NCI-H526 treated with DMSO at 0.1 percent for 48 hours (cell line): ENCODE data around the gene TMX1.
A peak's percentile ranks its signal among the peaks of the same experiment; 100 is the strongest.

ENCODE experiments used
- DNase-seq: peaks from one replicate; lab custom pipeline; 2025; lab: John Stamatoyannopoulos, UW

Gene TMX1

DNA sequence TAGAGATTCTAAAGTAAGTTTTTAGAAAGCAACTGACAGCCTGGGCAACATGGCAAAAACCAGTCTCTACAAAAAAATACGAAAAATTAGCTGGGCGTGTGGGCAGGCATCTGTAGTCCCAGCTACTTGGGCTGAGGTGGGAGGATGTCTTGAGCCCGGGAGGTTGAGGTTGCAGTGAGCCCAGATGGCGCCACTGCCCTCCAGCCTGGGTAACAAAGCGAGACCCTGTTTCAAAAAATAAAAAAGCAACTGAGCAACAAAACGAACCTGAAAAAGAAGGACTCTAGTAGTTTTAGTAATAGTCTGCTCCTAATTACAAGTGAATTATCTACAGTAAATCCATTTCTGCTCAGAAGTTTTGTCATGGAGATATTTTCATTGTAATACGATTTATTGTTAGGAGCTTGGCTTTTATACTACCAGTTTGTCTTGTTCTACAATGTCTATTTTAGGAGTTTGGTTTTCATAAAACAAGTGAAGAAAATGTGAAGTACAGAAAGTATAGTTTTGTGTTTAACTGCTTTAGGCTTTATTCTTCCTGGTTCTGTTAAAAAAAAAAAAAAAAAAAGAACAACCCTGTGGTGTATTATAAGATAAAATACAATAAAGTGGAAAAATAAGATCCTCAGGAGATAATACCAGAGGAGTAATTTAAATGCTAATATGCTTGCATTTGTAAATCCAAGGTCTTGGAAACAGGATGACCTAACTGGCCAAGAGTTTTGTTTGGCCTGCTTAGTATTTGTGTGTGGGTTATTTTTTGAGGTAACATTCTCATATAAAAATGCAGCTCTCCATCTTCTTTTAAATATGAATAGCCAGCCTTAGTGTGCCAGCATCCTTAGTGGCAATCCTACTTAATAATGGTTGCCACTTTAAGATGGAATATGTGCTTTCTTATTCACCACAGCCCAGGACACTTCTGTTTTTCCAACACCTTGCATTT, 2.8 kb downstream of the TMX1 start:
- DNase-seq: no peak

DNA sequence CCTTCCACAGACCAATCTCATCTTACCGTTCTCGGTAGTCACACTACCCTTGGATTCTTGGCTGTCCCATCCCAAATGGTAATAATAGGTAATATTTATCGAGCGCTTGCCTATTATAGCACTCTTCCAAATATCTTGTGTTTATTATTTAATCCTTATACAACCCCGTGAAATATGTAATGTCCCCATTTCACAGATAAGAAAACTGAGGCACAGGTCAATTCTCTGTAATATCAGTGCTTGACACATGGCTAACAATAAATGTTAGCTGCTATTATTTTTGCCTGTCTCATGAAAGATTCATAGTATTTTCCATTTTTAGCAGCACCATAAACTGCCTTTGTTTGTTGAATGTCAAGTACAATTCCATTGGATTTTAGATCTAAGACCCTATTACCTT, 4.5 kb downstream of the TMX1 start:
- DNase-seq: no peak

DNA sequence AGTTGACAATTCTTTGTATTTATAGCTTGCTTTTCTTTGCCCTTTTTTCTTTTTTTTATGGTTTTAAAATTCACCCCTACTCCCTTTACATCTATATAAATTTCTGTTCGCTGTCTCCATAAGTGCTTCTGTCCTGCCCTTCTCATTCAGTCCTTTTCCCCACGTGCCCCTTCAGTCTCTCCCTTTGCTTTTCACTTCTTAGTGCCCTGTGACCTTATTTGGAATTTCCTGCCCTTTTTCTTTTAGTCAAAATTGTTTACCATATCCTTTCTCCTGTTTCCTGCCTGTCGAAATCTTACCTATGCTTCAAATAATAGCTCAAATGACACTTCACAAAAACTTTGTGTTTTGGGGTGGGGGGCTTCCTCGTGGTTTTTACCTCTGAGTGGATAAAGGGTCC, 6.0 kb downstream of the TMX1 start:
- no peak for DNase-seq

DNA sequence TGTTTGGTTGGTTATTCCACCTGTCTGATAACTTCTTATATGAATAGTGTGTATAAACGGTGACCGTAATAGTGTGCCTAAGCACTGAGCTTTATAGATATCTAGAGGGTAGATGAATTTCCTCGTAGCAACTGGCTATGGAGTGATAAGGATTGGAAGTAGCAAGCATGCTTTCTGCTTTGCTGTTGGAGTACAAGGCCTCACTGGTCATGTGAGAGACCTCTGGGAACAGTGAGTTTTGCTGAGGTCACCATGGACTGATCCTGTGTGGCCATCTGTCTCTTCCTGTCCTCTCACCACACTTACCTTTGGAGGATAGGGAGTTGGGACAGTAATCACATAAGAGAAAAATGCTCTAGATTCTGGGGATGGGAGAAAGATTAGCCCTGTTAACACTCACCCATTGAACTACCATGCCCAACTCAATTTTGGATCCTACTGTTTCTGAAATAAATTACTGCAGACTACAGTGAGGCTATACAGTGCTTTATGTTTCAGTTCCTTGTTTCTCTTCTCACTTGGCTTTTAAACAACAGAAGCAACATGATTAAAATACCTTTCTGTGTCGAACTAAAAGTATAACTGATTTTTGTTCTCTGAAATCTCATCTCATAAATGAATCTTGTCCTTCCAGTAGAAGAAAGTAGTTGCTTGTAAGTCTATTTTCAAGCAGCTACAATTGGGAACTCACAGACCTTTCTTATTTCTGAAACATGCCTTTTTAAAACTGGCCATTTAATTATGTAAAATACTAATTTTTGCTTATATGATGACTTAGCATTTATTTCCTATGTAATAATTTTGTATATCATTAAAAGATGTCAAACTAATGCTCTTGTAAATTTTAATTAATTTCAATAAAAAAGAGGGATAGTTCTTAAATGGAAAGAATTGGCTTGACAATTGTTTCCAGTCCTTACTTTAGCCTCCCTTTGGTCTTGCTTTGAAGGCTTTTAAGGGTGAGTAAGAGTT, 8.3 kb downstream of the TMX1 start:
- DNase-seq: no peak

DNA sequence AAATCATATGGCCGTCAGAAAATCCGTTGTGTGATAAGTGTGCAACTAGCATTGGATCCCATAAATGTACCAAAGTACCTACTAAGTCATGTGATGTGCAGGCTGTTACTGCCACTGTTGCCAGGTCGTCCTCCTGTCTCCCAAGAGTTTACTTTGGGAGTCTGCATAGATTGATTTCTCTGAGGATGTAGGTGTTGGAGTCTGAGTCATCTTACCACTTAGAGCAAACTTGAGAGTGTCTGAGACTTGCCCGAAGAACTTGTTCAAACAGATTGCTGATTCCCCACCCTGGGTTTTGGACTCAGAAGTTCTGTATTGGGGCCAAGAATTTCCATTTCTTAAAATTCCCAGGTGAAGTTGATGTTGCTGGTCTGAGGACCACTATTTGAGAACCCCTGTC, 11.4 kb downstream of the TMX1 start:
- DNase-seq: no peak

DNA sequence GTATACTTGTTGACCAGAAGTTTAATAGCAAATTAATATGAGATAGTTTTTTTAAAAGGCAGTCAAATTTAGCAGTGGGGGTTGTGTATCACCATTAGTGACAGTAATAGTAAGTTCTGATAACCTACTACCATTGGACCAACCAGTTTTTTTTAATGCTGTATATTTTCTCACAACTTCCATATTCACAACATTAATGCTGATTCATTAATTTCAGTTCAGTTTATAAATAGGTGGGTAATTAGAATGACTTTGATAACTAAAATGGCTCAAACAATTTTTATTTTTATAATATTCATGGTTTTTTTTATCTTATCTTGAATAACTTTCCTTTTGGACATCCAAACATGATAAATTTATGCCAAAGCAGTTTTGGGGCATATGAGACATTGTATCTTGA, 13.8 kb downstream of the TMX1 start:
- no peak for DNase-seq

DNA sequence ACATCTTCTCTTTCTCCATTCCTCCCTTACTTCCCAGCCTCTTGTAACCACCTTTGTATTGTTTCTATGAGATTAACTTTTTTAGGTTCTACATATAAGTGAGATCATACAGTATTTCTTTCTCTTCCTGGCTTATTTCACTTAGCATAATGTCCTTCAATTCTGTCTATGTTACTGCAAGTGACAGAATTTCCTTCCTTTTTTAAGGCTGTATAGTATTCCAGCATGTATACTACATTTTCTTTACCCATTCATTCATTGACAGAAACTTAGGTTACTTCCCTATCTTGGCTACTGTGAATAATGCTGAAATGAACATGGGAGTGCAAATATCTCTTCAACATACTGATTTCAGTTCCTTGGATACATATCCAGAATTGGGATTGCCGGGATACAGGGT, 18.2 kb downstream of the TMX1 start:
- DNase-seq: no peak

DNA sequence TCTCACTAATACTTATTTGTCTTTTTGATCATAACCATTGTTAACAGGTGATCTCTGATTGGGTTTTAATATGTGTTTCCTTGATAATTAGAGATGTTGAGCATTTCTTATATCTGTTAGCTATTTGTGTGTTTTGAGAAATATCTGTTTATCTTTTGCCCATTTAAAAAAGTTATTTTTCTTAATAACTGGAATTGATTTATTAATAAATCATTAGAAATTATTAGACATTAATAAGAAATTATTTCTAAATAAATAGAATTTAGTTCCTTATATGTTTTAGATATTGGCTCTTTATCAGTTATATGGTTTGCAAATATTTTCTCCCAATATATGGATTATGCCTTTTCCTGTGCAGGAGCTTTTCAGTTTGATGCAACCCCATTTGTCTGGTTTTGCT, 18.7 kb downstream of the TMX1 start:
- DNase-seq: no peak

DNA sequence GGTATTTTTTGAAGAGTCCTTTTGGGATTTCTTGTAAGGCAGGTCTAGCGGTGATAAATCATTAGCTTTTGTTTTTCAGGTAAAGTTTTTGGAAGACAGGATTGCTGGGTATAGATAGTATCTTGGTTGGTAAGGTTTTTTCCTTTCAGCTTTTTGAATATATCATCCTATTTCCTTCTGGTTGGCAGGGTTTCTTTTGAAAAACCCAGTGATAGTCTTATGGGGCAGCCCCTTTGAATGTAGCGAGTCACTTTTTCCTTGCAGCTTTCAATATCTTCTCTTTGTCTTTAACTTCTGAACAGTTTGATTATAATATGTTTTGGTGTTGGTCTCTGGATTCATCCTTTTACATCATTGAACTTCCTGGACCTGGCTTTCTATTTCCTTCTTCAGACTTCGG, 20.2 kb downstream of the TMX1 start:
- no peak for DNase-seq

DNA sequence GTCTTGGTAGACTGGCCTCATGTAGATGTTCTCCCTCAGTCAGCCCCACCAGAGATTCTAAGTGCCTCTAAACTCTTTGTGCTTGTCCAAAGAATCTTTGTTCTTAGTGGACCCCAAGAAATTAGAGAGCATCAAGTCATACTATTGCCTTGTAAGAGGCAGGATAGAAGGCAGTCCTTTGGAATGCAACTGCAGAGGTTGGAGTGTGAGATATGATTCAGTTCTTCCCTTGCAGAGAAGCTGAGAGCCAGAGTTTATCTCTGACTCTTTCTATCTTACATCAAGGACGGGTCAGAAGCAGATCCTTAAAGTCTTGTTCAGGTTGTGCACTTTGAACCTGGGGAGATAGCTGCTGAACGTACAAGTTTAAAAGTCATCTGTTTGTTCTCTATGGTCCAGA, 21.1 kb downstream of the TMX1 start:
- no peak for DNase-seq

DNA sequence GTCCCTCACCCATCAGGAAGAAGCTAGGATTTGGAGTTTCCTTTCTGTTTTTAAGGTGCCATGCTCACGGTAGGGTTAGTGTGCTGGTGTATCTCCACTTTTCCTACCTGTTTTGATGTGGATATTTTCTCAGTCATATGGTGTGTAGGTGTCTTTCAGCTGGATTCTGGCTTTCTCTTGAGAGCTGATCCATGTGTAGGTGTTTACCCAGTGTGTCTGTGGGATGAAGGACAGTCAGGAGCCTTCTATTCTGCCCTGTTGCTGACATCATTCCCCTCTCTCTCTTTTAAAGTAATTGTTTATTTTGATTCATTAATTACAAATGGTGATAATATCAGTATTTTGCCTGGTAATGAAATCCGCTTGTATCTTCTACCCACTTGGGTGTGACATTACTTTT, 22.8 kb downstream of the TMX1 start:
- no peak for DNase-seq

DNA sequence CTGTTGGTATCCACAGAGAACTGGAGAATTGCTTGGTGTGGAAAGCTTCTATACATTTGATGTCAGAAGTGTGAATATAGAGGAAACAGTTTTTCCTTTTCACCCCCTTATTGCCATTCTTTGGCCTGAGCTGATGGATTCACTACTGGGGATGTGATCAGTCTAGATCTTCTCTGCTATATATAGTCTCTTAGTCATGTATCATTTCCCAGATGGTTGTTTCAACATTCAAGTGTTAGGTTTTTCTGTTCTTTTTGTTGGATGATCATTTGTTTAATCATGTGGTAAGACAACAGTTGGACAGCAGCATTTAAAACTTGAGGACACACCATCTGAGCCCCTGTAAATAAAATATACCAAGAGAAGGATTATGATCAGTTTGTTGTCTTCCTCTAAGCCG, 29.6 kb downstream of the TMX1 start:
- no peak for DNase-seq

DNA sequence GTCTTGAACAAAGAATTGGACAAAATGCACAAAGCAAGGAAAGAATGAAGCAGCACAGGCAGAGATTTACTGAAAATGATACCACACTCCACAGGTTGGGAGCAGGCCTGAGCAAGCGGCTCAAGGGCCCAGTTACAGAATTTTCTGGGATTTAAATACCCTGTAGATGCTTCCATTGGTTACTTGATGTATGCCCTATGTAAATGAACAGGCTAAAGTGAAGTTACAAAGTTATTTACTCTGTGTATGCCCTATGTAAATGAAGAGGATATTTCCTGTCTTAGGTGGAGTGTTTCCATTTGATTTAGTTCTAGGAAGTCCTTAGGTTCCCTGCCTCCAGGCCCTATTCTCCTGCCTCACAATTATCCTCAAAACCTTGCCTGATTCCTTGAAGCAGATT, 36.6 kb downstream of the TMX1 start:
- DNase-seq: no peak

DNA sequence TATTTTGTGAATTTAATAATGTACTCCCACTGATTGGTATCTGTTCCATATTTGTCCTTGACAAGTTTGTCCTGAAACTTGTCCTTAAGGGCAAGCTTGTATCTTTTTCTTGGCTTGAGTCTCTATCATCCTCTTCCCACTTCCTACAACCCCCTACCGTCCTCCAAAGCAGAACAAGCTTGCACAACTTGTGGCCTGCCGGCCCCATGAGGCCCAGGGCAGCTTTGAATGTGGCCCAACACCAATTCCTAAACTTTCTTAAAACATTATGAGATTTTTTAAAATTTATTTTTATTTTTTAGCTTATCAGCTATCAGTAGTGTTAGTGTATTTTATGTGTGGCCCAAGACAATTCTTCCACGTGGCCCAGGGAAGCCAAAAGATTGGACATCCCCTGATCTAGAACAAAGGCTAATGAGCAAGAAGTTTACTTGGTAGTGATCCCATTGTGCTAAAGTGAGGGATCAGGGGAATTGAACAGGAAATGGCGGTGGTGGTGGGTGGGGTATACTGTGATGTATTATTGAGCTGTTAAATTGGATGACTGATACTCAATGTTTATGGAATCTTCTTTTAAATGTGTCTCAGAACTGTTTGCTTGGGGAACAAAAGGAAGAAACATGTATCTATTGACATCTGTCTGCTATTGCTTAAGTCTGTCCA, 37.8 kb downstream of the TMX1 start:
- DNase-seq: no peak

DNA sequence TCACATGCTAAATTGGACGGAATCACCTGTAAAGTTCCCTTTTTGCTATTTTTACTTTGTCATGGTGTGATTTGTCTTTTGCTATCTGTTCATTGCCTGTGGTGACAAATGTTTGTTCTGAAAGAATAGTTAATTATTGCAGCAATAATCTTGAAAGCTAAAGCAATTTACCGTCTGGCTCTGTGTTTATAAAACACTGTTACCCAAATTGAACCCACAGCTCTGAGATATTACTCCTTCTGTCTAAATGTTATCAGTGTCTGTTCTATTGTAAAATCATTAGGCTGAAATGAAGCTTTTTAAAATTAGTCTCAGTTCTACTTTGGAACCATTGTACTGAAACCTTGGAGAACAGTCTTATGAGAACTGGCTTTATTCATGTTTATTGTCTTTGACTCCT, 42.5 kb downstream of the TMX1 start:
- no peak for DNase-seq

DNA sequence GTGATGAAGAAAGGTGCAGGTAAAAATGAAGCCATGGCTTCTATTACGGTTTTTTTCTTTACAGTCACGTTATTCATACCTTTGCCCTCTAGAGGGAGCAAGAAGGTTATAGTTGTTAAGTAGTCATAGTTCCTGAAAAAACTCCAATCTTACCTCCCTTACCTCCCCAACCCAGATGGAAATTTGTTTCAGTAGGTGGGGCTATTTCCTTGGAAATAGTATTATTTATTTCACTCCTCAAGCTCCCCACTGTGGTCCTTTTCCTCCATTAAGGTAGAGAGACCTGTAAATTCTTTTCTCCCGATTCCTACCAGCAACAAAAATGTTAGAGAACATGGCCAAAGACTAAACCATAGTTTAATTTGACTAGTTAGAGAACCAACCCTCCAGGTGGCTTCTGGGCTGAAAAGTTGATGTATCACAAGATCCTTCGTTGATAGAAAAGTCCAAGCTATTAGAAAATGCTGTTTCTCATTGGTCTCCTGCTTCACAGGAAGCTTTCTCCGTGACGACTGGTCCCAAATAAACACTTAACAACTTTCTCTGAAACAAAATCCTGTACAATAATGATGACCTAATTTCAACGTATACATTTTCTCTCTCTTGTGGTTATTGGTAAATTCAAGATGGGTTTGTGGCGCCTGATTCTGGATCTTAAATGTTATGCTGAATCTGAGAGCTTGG, 43.5 kb downstream of the TMX1 start:
- peak; percentile 68 for DNase-seq

DNA sequence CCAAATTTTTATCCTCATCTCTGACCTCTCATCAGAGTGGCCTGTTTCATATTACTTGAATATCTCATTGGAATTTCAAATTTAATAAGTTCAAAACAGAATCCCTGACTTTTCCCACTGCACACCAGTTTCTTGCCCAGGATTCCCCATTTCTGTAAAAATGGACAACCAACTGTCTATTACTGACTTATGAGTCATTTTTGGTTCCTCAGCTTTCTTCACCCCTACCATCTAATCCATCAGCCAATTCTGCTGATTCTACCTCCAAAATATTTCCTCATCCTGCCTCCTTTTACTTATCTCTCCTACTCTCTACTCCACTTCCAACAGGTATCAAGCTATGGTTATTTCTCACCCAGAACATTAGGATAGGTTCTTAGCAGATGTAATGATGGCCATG, 44.2 kb downstream of the TMX1 start:
- DNase-seq: no peak

DNA sequence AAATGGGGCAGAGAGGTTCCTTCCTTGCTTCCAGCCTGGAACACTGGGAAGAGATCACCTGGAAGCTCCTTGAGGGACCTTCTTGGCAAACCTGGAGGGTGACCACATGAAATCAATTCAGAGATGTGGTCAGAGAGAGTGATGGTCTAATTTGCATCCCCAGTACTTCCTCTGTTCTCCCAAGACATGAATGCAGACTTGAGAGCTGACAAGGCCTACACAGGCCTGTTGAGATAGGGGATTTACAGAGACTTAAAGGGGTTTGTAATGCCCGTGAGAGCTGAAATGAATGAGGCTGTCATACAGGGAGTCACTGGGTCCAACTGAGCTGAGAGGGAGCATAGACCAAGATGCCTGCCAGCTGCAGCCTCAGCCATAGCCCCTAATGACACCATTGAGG, 45.1 kb downstream of the TMX1 start:
- DNase-seq: no peak

DNA sequence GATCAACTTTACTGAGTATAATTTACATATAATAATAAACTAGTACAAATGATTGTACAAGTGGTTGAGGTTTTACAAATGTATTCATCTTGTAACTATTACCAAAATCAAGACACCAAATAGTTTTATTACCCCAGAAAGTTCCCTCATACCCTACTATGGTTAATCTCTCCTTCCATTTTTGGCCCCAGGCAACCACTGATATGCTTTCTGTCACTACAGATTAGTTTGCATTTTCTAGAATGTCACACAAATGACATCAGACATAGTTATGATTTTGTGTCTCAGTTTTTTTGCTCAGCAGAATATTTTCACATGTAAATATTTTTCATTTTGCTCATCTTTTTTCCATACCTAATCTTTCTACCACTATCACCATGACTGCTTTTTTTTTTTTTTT, 49.1 kb downstream of the TMX1 start:
- no peak for DNase-seq

DNA sequence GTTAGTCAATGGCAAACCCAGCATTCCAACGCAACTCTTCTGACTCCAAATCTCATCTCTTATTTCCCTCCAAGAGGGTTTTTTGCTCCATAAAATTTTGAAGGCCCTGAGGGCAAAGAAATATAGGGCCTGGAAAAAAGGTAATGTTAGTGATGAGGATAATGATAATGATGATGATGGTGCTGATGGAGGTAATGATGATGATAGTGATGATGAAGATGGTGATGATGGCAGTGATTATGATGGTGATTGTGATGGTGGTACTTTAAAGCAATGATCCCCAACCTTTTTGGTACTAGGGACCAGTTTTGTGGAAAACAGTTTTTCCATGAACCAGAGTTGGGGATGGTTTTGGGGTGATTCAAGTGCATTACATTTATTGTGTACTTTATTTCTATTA, 50.1 kb downstream of the TMX1 start:
- no peak for DNase-seq

DNA sequence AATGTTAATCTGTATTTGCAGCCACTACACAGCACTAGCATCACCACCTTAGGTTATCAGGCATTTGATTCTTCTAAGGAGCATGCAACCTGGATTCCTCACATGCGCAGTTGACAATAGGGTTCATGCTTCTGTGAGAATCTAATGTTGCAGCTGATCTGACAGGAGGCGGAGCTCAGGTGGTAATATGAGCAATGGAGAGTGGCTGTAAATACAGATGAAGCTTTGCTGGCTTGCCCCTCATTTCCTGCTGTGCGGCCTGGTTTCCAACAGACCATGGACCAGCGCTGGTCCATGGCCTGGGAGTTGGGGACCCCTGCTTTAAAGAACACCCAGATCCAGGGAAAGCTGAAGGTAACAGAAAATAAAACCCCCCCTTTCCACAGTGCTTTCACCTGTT, 51.0 kb downstream of the TMX1 start:
- DNase-seq: no peak
